GM18873 (cell line): ENCODE measurements around the gene HTN1.
A peak's percentile ranks its signal among the peaks of the same experiment; 100 is the strongest.
"Not testable (repeated sequence)": the region's sequence is repeated elsewhere in the genome, so short reads cannot be mapped to it uniquely, and the experiment has no call there.

Experiments used
- ATAC-seq: cut with Tn5 transposase; IDR thresholded peaks from one replicate; pipeline ENCODE4 v1.9.1; 2021; ENCODE audit warnings: mild to moderate bottlenecking, moderate library complexity, moderate number of reproducible peaks; ENCODE audit not compliant: unreplicated experiment, low FRiP score

Gene HTN1

GRCh38 chr4:70050138-70050537 lies at the start of gene HTN1:
Gene HTN1, plus strand, starts transcription at chr4:70050438. Its CDS starts 2,639 bp downstream, at chr4:70053077.
- ATAC-seq, result not testable (repeated sequence)

DNA sequence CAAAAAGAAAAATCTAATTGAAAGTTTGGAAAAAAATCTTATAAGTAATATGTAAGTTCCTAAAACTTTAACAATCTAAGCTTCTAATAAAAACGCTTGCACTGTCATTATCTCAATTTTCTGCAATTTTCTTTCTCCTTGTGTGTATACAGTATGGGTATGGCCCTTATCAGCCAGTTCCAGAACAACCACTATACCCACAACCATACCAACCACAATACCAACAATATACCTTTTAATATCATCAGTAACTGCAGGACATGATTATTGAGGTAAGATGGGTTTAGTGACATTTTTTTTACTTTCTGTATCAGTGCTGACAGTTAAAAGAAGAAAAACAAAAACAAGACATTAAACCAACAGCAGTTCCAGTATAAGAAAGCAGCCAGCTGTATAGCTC lies 49.5 kb upstream of the HTN1 start:
- ATAC-seq, result no peak

- no peak for ATAC-seq
Observed at GRCh38 chr4:70002507-70002906, 47.7 kb upstream of the HTN1 start.

- no peak for ATAC-seq
Observed at GRCh38 chr4:70008771-70009170, 41.5 kb upstream of the HTN1 start.

DNA sequence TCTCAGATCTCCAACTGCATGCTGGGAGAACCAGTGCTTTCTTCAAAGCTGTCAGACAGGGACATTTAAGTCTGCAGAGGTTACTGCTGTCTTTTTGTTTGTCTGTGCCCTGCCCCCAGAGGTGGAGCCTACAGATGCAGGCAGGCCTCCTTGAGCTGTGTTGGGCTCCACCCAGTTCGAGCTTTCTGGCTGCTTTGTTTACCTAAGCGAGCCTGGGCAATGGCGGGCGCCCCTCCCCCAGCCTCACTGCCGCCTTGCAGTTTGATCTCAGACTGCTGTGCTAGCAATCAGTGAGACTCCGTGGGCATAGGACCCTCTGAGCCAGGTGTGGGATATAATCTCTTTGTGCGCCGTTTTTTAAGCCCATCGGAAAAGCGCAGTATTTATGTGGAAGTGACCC lies 31.2 kb upstream of the HTN1 start:
- ATAC-seq, result not testable (repeated sequence)

DNA sequence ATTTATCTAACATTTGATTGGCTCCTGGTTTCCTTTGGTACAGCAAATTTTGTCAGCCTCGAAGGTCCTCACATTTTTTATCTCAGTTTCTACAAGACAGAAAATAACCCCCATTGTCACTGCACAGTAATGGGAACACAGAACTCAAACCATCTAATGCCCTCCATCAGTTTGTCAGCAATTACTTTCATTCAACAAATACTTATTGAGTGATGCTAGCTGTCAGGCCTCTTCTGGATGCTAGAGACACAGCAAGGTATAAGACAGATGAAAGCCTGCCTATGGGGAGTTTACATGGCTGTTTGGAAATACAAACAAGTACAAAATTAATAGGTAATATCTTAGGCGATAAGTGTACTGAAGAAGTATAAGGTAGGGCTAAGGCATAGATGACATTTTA lies 27.0 kb upstream of the HTN1 start:
- no peak for ATAC-seq

- no peak for ATAC-seq
Observed at GRCh38 chr4:70027011-70027410, 23.2 kb upstream of the HTN1 start.

DNA sequence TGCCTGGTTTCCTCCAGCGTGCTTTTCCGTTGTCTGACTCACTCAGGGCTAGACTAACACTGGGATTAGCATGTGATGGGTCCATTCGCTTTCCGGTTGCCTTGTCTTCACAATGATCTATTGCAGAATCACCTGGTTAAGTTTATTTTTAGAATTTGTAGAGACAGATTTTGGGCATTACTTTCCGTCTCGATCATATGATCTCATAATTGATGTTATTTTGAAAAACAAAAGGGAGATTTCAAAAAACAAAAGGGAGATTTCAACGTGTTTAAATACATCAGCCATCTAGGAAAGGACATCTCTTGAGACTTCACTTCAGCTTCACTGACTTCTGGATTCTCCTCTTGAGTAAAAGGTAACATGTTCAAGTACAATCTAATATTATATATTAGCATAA lies 22.1 kb upstream of the HTN1 start, which contains the start of gene HTN3:
Gene HTN3 (plus strand): TSS at position 301 of the 400 bp plus-strand sequence. CDS start 2,282 bp downstream, outside the sequence.
- ATAC-seq, result not testable (repeated sequence)

DNA sequence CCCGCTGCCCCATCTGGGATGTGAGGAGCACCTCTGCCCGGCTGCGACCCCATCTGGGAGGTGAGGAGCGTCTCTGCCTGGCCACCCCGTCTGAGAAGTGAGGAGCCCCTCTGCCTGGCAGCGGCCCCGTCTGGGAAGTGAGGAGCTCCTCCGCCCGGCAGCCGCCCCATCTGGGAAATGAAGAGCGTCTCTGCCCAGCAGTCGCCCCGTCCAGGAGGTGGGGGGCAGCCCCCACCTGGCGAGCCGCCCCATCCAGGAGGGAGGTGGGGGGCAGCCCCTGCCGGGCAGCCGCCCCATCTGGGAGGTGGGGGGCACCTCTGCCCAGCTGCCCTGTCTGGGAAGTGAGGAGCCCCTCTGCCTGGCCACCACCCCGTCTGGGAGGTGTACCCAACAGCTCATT lies 12.7 kb upstream of the HTN1 start:
- not testable (repeated sequence) for ATAC-seq

DNA sequence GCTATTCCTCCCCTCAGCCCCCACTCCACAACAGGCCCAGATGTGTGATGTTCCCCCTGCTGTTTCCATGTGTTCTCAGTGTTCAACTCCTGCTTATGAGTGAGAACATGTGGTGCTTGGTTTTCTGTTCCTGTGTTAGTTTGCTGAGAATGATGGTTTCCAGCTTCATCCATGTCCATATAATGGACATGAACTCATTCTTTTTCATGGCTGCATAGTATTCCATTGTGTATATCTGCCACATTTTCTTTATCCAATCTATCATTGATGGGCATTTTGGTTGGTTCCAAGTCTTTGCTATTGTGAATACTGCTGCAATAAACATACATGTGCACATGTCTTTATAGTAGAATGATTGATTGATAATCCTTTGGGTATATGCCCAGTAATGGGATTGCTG lies 10.3 kb upstream of the HTN1 start:
- ATAC-seq, result not testable (repeated sequence)

GRCh38 chr4:70041652-70042286 lies 8.5 kb upstream of the HTN1 start:
- ATAC-seq, result no peak

DNA sequence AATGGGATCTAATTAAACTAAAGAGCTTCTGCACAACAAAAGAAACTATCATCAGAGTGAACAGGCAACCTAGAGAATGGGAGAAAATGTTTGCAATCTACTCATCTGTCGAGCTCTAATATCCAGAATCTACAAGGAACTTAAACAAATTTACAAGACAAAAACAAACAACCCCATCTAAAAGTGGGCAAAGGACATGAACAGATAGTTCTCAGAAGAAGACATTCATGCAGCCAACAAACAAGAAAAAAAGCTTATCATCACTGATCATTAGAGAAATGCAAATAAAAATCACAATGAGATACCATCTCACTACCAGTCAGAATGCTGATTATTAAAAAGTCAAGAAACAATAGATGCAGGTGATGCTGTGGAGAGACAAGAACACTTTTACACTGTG lies 6.3 kb downstream of the HTN1 start:
- not testable (repeated sequence) for ATAC-seq

DNA sequence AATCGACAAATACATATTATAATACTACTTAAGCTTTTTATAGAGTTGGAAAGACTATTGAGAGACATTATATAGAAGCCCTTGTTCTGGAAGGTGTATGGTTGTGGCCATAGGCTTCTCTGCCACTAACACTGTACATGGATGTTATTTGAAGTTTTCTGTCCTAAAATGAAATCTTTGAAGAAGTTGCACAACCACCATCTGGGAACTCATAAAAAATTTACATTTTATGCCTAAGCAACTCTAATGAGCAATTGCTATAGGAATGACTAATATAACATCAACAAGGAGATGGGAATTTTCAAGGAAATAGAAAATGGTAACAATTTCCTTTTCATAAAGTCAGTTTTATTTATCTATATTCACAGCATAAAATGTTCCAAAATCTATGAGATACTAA lies 7.4 kb downstream of the HTN1 start:
- no peak for ATAC-seq

GRCh38 chr4:70059149-70059548 lies 8.9 kb downstream of the HTN1 start:
- no peak for ATAC-seq

DNA sequence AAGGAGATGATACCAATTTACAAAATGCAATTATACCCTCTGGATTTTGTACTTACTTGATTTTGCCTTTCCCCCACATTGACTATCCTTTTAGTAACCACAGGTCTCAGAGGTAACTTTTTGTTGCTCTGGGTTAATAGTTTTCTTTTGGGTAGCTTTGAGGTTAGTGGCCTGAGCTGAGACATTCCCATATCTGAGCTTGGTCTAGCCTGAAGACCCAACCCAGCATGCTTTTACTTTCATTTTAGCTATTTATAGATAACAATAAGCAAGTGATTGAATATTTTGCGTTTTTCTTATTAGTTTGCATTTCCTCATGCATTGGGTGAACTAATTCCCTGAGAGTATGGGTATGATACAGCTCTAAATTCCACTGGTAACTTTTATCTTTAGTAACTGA lies 11.8 kb downstream of the HTN1 start:
- peak; percentile 95 for ATAC-seq

DNA sequence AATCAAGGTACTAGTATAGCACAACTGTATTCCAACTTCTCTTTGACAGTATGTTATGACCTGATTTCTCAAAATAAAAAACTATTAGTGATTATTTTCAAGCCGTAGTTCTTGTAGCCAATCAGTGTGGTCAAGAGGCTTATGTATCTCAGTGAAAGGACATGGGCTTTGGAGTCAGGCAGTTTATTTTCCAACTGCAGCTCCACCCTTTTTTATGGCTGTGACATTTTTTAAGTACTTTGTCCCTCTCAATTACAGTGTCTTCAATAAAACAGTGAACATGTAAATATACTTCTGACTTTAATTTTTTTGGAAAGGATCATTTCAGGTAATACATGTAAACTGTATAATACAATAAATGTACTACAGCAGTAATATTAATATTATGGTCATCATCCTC lies 30.0 kb downstream of the HTN1 start:
- no peak for ATAC-seq

GRCh38 chr4:70099206-70099605 lies 49.0 kb downstream of the HTN1 start:
- no peak for ATAC-seq
